Neural cell (in vitro differentiated cells): Measurements from ENCODE around the gene SCAANT1.

Experiments
- CTCF ChIP-seq: fragments of 450-650 bp; IDR thresholded peaks from 2 replicates; pipeline ENCODE4 v1.5.1; 2014; ENCODE audit warnings: antibody characterized with exemption, mild to moderate bottlenecking, moderate library complexity; ENCODE audit not compliant: poor library complexity, severe bottlenecking
- EZH2 ChIP-seq: fragments of 200-600, 300-800 bp; shearing (Covaris generic), sonication (generic); IDR thresholded peaks from 2 replicates; pipeline ENCODE4 v1.6.1; 2014; ENCODE audit warnings: antibody characterized with exemption, low read length, borderline replicate concordance, mild to moderate bottlenecking; ENCODE audit not compliant: insufficient read depth, poor library complexity, severe bottlenecking
- MXI1 ChIP-seq: fragments of 450-650 bp; conservative IDR thresholded peaks from 2 replicates; pipeline ENCODE4 v1.6.1; 2014; ENCODE audit warnings: antibody characterized with exemption, mild to moderate bottlenecking; ENCODE audit not compliant: poor library complexity, severe bottlenecking
- POLR2AphosphoS5 ChIP-seq: IDR thresholded peaks from 2 replicates; pipeline ENCODE4 v1.6.1; 2012

- TF ChIP-seq CTCF (no peak), POLR2AphosphoS5 (no peak), MXI1 (no peak), EZH2 (no peak)
Observed at GRCh38 chr3:63910001-63910400, 2.2 kb downstream of the SCAANT1 start.
